NCI-H82 treated with DMSO at 0.1 percent for 48 hours (cell line): ENCODE results near the gene GPM6B.

Source experiments
- DNase-seq: peaks from one replicate; lab custom pipeline; 2025; ENCODE audit not compliant: unreplicated experiment; lab: John Stamatoyannopoulos, UW

Gene GPM6B

DNA sequence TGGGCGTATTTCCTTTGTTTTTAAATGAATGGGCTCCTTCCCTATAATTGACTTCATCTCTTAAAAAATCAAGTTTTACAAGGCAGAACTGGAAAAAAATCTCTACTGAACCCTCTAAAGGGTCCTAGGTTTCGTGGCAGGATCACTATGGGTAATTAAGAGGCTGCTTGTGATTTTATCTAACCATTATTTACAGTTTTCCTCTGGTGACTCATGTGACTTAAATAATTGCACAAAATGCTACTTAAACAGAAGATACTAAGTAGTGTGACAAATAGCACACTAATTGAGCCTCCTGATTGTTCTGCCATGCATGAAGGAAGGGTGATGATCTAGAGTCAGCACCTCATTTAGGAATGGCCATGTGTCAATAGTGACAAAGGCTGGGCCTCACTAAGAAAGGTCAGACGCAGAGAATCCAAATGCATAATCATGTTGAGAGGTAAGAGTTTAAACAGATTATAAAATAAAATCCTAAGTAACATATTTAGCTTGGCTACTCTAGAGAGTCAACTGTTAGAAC is 46.8 kb downstream of the GPM6B start:
- no peak for DNase-seq

DNA sequence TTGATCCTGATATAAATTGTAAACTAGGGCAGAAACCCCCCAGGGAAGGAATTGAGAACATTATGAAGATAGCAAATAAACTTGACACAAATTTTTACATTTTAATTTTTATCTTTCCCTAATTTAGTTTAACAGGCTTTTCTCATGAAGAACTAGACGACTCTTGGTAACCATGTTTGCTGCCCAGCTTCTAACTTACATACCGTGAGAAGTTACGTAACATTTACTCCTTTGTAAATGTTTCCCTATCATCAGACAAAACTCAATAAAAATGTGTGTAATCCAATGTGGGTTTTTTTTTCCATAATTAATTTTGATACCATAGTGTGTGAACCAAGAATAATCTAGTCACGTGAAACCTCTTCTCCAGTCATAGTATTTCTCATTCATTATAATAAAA is 48.0 kb downstream of the GPM6B start:
- no peak for DNase-seq

DNA sequence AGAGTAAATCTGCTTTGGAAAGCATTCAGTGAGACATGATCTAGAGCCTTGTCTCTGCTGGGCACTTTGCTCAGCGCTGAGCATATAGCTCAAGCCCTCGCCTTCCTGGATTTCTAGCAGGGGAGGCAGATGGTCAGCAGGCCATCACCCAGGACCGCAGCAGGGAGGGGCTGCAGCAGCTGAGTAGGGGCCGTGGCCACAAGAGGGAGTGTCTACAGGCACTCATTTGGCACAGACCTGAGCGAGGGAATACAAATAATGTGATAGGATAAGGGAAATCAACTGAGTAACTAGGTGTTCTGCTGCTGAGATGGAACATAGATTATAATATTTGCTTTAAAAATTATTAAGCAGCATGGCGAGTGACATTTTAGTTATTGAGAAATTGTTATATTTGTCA is 52.1 kb downstream of the GPM6B start:
- DNase-seq, result peak; percentile 48

DNA sequence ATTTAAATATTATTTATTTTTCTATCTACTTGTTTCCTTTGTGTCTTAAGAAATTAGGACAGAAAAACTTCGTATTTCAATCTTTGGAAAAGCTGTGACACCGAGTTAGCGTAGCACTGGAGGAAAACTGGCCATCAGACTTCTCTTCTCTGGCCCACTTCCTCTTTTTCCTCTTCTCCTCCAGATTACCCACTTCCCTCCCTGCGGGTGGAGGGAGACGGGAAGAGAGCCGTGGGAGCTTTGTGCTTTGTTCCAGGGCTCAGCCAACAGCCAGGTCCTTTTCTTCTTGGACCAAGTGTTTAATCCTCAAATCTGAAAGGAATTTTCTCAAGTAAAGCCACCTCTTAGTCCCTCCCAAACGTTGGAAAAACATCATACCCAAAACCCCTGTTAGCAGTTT is 52.6 kb downstream of the GPM6B start:
- no peak for DNase-seq

DNA sequence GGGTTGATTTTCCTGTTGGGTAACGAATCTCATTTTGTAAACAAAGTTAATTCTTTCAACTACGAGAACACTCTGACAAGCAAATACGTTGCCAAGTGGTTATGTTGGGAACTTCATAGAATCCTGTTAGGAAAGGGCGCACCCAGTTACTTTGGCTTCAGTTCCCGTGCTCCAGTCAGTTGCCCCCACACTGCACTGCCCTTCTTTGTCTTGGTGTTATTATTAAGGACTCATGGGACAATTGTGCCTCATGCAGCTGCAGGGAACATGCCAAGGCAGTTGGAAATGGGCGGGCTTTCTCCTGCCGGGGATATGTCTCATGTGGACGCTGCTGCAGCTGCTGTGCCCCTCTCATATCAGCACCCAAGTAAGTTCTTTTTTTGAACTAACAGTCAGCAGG is 53.4 kb downstream of the GPM6B start:
- DNase-seq, result no peak

DNA sequence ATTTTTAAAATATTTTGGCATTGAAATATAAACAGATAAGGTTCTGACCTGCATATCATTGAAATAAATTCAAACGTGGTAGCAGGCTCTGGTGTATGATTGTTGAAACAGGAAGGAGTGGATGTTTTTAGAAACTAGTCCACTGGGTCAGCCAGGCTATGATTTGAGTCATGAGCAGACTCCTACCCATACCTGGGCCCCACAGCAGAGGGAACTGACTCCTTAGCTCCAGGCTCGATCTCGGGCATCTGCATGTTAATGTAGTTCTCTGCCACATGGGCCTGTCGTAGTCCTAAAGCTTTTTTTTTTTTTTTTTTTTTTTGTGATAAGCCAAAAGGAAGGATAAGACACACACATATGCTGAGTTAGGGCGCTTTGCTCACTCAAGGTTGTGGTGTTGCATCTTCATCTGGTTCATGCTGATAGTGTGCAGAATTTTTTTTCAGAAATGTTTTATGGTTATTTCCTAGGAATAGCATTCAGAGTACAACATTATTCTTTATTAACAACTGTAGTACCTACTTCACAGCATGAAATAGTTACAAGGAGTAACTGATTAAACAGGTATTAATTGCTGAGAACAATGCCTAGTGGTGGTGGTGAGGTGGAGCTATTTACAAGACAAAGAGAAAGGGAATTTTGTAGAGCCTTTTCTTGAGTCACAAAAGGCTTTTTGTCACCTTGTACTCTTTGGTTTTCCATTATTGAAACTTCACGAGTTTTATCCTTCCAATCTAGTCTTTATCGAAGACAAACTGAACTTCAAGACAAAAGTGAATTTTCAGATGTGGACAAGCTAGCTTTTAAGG is 55.1 kb downstream of the GPM6B start:
- DNase-seq, result no peak

DNA sequence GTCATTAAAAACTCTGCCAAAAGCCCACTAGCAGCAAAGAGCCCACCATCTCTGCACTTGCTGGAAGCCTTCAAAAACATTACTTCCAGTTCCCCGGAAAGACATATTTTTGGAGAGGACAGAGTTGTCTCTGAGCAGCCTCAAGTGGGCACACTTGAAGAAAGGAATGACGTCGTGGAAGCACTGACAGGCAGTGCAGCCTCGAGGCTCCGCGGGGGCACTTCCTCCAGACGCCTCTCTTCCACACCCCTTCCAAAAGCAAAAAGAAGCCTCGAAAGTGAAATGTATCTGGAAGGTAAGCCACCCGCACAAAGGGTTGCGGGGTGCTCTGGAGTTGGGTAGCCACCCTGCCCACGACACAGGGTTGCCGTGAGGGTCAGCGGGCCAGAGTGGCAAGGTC is 56.5 kb downstream of the GPM6B start:
- DNase-seq, result no peak

DNA sequence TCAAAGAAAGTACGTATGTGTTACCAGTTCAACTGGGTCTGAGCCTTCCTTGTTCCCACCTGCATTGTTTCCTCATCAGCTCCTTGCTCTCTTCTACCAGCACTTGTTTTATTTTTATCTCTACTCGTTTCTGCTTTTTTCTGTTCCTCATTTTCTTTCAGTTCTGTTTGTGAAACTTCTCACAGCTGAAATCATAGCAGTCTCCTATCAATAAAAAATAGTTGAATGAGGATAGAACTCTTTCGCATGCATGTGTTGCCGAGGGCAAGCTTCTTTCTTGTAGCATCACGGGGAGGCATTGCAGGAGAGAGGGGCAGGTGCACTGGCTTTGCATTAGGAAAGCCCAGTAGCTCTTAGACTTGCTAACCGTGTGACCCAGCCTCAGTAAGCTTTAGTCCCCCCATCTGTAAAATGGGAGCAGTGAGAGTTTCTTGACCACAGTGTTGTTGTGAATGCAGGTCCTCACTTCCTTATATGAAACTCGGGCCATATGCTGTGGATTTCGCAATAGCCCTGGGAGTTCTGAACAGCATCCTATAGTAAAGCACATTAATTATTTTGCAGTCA is 57.7 kb downstream of the GPM6B start:
- DNase-seq, result no peak

DNA sequence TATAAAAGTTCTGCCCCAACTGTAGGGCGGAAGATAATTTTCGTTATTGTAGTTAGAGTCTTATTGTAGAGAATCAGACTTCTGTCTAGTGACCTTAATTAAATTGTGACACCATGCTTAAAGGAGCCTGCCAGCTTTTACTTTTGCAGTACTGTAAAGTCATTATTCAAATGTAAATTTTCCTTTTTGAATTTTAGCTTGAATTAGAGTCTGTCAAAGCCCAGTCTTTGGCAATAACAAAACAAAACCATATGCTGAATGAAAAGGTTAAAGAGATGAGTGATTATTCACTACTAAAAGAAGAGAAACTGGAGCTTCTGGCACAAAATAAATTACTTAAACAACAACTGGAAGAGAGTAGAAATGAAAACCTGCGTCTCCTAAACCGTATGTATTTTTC is 60.5 kb downstream of the GPM6B start:
- no peak for DNase-seq

DNA sequence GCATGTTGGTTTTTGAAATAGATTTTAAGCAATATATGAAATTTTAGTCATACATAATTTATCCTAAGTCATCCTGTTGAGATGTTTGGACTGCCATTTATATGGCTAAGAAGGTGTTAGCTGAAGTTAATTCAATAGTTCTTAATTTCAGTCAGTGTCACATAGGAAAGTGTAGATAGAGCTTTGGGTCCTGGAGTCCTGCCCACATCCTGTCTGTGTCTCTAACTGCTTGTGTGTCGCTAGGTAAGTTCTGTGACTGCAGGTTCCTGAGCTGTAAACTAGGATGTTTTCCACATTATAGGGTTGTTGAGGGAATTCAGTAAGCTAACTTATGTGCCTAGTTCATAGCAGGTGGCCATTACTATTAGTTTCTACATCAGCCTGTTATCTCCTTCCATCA is 61.6 kb downstream of the GPM6B start:
- DNase-seq, result no peak

DNA sequence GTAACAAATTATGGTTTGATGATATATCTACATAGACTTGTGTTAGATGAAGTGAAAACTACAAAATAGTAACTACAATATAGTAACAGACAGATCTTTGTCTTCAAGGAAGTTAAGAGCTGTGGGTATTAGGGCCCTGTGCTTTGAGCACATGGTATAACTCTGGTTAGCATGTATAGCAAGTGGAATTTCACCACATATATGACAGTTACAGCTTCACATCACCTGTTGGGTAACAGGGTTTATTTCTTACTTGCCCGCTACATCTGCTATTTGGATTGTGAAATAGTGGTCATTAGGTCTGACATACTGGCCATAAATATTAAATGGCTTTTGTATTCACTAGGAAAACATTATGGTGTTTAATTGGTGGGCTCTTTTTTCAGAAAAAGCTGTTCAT is 62.1 kb downstream of the GPM6B start:
- no peak for DNase-seq

DNA sequence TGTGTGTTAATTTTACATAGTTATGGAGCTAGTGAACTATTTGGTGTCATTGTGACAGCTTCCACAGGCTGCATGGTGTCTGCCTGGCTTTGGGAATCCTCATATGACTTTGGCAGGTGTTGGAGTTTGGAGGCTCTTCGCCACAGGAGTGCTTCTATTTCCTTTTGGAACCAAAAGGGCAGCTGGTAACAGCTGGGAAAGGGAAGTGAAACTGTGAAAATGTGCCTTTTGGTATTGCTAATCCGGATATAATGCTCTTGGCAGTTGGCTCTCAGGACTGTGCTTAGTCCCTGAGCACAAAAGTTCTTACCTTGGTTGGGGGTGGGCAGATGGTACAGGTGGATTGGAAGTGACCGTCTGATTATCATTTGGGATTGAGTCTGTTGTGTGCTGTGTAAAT is 64.2 kb downstream of the GPM6B start:
- no peak for DNase-seq

DNA sequence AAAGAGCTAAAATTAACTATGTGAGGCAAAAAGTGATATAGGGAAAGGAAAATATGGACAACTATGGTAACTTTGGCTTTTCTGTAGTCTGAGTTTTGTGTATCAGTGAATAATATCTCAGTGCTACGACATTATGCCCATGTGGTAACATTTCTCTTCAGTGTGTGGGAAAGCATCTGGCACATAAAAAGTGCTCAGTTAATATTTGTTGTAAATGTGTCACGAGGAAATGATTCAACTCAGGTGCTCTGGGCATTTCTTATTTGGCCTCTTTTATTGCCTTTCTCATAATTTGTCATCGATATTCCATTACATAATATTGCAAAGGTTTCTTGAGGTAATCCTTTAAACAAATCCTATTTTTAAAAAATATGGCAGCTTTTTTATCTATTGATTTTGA is 64.8 kb downstream of the GPM6B start:
- DNase-seq, result no peak

DNA sequence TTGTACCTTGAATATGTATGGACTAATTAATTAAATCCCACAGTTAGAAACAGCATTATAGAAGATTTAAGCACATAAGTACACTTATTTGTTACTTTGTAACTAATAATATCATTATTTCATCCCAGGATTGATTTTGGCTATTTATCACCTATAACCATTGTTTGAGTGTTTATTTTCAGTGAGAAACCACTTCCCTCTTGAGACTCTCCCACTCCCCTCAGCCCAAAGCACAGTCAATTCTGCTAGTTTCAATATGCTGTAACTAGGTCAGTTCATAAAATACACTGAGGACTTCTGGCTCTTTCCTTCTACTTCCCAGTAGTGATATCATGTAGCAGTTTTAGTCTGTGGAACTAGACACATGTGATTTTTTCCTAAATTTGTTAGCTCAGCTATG is 66.1 kb downstream of the GPM6B start:
- DNase-seq, result no peak

DNA sequence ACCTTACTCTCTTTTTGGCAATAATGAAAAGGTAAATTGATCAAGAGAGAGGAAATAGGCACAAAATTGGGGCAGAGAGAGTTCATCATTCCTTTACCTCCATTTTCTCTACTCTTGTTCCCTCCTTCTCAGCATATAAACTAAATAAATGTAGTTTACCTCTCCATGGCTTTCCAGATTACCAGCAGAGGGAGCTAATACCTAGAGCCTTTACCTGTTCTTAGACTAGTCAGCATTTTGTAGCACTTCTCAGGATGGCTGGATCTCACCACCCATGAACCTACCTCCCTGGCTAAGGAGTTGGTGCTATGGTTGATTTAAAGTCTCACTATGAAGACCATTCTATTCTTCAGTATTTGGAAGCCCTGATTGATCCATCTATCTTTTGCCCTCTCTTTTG is 66.7 kb downstream of the GPM6B start:
- peak; percentile 4 for DNase-seq

DNA sequence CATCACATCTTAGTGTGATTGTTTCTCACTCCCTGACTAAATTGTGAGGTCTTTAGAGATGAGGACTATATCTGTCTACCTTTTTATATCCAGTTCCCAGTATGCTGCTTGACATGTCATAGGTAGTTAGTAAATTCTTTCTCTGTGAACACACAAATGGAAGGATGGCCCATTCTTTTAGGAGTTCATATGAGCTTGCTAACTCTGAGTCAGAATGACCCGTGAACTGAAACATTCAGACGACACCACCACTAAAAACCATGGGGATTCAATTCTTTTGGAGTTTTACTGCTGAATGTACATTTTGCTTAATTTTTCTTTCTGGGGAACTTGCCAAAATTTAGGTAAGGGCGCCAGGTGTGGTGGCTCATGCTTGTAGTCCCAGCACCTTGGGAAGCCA is 68.4 kb downstream of the GPM6B start:
- DNase-seq, result no peak

DNA sequence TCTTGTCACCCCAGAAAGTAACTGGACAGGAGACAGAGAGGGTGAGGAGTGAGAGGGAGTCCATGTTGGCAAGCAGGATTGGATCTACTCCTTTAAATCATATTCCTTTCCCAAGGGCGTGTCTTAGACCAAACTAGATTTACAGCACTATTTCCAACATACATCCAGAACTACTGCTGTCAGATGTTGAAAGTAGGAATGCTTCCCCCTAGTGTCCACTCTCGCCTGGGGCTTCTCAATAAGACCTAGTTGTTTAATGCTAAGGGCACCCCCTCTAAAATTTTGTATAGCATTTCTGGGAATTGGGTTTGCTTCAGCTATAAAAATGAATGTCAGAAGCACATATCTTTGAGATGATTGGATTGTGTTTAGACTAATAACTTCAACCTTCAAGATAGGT is 69.1 kb downstream of the GPM6B start:
- no peak for DNase-seq

DNA sequence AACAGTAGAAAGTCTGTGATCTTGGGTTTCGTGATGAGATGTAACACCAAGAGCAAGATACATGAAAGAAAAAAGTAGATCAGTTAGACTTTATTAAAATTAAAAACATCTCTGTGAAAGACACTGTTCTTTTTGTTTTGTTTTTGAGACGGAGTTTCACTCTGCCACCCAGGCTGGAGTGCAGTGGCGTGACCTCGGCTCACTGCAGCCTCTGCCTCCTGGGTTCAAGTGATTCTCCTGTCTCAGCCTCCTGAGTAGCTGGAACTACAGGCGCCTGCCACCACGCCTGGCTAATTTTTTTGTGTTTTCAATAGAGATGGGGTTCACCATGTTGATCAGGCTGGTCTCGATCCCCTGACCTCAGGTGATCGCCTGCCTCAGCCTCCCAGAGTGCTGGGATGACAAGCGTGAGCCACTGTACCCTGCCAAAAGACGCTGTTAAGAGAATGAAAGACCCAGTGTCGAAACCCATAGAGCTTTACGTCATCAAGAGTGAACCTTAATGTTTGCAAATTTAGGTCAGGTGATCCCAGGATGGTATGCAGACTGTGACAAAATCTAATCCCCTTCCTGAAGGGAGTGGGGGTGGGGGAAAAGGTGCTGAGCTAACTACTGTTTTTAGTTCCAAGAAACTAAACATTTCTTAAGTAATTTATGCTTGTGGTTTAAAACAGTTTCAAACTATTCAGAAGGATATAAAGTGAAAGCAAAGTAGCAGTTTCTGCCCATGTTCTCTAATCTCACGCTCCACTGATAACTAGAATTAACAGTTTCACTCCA is 74.3 kb downstream of the GPM6B start:
- no peak for DNase-seq

DNA sequence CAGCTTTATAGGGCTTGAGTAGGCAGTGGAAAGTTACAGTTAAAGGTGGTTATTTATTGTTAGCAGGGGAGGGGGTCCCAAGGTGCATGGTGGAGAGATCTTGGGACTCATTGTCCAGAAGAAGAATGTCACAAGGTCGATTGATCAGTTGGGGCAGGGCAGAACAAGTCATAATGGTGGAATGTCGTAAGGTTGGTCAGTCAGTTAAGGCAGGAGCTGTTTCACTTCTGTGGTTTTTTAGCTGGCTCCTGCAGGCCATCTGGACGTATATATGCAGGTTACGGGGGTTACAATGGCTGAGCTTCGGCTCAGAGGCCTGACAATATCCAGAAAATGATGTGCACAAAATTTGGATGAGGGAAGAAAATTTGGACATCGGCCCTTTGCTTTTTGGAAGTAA is 75.2 kb downstream of the GPM6B start:
- no peak for DNase-seq

DNA sequence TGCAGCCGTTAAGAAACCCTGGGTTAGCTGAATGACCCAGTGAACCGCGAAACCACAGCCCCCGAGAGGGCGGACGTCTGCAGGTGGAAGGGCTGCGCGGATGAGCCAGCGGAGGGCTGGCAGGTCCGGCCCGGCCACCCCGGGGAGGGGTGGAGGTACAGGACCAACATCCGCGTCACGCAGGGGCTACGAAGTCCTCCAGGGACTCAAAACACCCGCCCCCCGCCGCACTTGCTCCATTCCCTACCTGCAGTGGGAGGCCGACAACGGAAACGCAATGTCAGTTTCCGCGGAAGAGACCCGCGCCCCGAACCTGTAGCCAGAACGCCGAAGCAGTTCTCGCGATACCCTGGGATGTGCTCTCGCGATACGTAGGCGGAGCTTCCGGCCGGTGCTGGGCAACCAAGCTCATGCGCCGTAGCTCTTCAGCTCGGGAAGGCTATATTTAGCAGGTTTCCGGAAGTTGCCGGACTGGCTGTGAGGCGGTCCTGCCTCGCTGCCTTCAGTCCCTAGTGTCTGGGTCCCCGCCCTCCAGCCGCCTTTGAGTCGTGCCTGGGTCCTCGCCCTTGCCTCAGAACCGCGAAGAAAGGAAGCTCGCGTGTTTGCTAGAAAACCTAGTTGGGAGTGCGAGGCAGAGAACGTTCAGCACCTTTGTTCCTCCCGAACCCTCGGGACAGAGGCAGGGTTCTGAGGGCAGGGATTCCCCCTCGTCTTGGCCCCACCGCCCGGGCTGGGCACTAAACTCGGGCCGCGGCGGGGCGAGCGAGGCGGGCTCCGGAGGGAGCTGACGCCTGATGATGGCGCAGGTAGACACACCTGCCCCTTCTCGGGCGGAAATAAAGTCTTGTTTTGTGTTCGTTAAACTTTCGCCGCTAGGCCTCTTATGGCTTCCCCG is 82.4 kb downstream of the GPM6B start, which contains the start of the genes OFD1 and TRAPPC2:
Gene OFD1 (plus strand): TSS at position 471 of the 895 bp plus-strand sequence. CDS start 324 bp downstream, at position 795.
Gene TRAPPC2 (minus strand): TSS at position 343 of the 895 bp plus-strand sequence. CDS start 14,657 bp downstream, outside the sequence.
- DNase-seq, result peak; percentile 91

DNA sequence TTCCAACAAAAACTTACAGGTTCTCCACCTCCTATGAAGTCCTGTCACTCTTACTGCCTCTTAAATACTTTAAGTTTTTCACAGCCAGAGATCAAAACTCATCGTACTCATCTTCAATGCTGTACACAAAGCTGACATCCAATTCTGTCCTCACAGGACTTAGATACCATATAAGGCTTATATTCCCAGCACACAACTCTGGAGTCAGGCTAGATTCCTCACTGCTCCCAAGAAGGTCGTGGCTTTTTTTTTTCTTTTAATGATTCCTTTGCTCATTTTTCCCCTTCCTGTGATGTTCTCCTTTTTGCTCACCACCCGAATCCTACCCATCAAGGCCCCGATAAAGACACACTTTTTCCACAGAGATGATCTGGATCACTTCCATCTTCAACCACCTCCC is 83.4 kb downstream of the GPM6B start:
- DNase-seq, result no peak
